ENCODE results near the gene CGB1.

The CGB1 gene

GRCh38 chr19:48993175-48994034 is 43.3 kb downstream of the CGB1 start, which contains the start of the genes GYS1 and RUVBL2:
Gene GYS1, minus strand, starts transcription at chr19:48993309. Its CDS starts 197 bp downstream, at chr19:48993112.
Gene RUVBL2, plus strand, starts transcription at chr19:48993887. Its CDS starts 25 bp downstream, at chr19:48993912.
- DNase-seq (ENCODE audit: low spot score): peak; percentile 100

DNA sequence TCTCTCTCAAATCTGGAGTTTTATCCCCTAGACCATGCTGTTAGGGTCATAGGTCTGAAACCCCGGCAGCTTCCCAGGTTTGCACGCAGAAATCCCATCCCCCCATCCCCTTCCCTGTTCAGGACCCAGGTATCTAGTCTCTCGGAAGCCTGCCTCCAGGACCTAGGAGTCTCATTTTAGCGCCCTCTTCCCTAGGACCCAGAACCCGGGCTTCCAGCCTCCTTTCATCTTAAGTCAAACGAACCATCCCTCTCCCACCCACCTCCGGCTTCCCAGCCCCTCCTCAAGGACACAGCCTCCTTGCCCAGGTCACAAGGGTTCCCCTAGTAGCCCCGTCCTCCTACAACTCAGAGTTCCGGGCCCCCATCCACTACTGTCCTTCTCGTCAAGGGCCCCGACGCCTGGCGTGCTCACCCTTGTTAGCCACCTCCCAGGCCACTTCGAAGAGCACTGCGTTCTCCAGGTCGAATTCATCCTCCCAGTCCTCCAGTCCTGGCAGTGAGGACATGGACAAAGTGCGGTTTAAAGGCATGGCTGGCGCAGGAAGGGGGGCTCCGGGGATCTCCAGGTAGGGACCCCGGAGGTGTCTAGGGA is 44.0 kb downstream of the CGB1 start:
- no peak for DNase-seq (ENCODE audit: low spot score)

DNA sequence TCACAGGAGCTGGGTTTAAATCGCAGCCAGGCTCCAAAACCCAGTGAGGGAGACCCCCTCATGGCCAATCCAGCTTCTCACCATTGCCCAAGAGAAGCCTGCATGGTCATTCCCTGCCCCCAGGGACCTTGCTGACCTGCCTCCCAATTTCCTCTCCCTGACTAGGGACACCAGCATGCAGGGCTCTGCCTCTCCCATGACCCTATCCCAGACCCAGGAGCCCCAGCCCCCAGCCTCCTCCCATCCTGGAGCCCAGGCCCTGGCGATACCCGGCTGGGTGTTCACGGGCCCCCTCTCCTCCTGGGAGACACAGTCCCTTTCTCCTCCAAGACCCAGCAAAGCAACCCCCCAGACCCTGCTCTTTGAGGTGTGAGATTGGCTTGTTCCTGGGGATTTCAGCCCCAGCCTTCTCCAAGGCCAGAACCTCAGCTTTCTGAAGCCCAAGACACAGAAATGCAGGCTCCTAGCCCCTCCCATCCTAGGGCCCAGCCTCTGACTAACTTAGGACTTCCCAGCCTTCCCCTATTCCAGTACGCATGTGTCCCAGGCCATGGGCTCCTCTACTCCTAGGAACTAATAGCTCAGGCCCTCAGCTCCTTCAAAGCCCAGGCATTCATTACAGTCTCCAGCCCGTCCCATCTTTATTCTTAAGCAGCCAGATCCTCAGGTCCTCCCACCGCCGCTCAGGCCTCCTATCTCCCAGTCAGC is 44.7 kb downstream of the CGB1 start:
- DNase-seq (ENCODE audit: low spot score): no peak

DNA sequence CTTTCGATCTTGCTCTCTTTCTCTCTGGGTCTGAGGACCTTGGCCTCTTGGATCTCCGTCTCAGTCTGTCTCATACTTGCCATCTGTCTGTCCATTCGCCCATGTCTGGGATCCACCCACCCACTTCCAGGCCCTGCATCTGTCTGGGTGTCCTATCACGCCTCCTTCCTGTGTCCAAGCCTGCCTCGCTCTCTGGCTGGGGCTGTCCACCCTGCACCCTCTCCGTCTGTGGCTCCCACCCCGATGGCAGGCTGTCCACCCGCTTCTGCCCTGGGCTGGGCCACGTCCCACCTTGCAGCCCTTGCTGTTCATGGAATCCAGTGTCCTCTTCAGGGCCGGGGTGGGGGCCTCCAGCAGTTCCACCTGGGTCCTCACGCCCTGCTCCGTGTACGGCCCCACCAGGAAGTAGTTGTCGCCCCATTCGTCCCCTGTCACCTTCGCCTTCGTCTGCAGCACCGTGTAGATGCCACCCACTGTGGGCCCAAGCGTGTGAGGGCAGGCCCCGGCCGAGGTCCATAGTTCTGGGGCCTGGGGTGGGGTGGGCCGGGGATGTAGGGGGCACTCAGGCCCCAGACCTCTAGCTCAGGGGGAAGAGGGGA is 45.6 kb downstream of the CGB1 start:
- DNase-seq (ENCODE audit: low spot score): no peak

DNA sequence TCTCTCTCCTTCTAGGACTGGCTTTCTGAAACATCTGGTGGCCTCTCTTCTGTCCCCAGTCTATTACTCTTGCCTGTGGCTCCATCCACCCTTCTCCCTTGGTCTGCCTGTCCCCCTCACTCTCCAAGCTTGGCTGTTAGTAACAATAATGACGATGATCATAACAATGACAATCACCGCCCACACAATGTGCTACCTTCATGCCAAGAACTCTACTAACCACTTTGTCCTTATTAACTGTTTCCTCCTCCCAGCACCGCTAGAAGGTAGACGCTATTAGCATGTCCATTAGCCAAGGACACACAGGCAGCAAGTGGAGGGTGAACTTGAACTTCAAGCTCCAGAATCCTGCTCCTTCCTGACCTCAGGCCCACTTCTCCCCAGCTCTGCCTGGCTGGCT is 46.3 kb downstream of the CGB1 start:
- DNase-seq (ENCODE audit: low spot score): no peak

DNA sequence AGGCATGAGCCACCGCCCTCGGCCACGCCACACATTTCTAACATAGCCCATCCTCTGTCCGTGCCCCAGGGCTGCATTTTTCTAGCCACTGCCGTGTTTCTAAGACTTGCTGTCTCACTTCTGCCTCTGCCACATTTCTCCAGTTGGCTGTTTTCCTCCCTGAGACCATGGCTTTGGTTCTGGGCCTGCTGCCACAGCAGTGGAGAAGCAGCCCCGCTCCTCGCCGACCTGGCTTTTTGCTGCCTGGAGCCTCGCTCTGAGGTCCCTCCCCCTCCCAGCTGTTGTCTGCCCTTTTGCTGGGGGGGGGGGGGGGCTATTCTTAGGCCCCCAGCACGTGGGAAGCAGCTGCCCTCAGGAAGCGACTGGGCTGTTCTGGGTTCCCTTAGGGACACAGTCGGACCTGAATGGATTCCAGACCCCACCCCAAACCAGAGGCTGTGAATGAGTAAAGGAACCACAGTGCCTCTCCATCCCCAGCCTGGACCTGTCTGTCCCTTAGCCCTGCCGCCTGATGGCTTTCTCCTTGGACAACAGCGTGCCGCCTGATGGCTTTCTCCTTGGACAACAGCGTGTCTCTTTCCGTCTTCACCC is 46.9 kb downstream of the CGB1 start:
- DNase-seq (ENCODE audit: low spot score): no peak

- no peak for DNase-seq (ENCODE audit: low spot score)
Measured at GRCh38 chr19:48988860-48989259, 47.8 kb downstream of the CGB1 start.

GRCh38 chr19:48988286-48988685 is 48.4 kb downstream of the CGB1 start:
- no peak for DNase-seq (ENCODE audit: low spot score)

- DNase-seq (ENCODE audit: low spot score): no peak
Measured at GRCh38 chr19:48987323-48987722, 49.4 kb downstream of the CGB1 start.

DNA sequence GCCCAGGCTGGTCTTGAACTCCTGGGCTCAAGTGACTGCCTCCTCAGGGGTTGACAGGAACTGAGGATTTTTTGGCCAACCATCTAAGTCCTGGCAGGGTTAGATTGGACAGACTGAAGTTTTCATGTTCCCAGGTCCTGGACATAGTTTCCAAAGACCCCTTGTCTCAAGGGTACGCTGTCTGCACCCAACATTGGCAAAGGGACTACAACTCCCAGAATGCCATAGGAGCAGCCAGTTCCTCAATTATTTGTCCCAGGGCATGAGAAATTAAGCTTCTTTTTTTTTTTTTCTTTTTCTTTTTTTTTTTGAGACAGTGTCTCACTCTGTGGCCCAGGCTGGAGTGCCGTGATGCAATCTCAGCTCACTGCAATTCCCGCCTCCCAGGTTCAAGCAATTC is 50.5 kb downstream of the CGB1 start:
- no peak for DNase-seq (ENCODE audit: low spot score)

- DNase-seq (ENCODE audit: low spot score): no peak
Measured at GRCh38 chr19:48985711-48986110, 51.0 kb downstream of the CGB1 start.

Data from hematopoietic multipotent progenitor cell treated with erythropoietin and hydrocortisone succinate and interleukin-3 and kit ligand, for 17 days (in vitro differentiated cells).